OCI-LY7 (cell line): ENCODE results near the gene PDE4A. TPM values are rescaled to one million over a fixed set of nuclear protein-coding genes. Genes with fewer than 3 reads are reported as not detected.

Experiments
- BruUV-seq: library from RNA; stranded (reverse); fragments of 400-500 nt; replicated peaks from 2 replicates; lab custom pipeline; 2021; lab: Mats Ljungman, UMichigan
- CTCF ChIA-PET: fragments of 300-600 bp; sonication (Branson Sonifier 250); formaldehyde crosslinking; loops from one replicate; lab custom pipeline; 2022; ENCODE audit warnings: antibody characterized with exemption; ENCODE audit not compliant: unreplicated experiment; lab: Charles Lee
- POLR2A ChIA-PET: fragments of 300-600 bp; sonication (Branson Sonifier 250); formaldehyde crosslinking; loops from one replicate; lab custom pipeline; 2022; ENCODE audit warnings: antibody characterized with exemption; lab: Charles Lee
- DNase-seq: peaks from one replicate; pipeline ENCODE4 v3.0.0-alpha.2; 2015; ENCODE audit warnings: low spot score
- H2AFZ ChIP-seq: fragments of 200-600 bp; sonication (generic), shearing (Covaris generic); 2 replicates; pipeline ENCODE4 v1.6.1; 2014; ENCODE audit warnings: mild to moderate bottlenecking, antibody characterized with exemption, low read length, moderate library complexity
- H3K27ac ChIP-seq: fragments of 200-600 bp; sonication (generic); 2 replicates; pipeline ENCODE4 v1.5.1; 2014; ENCODE audit warnings: mixed run types, low read depth, mild to moderate bottlenecking, moderate library complexity, low read length, inconsistent platforms; ENCODE audit not compliant: poor library complexity, severe bottlenecking
- H3K36me3 ChIP-seq: fragments of 200-600 bp; sonication (generic); 2 replicates; pipeline ENCODE4 v1.6.1; 2014; ENCODE audit warnings: mild to moderate bottlenecking, antibody characterized with exemption, low read length, moderate library complexity, mixed read lengths; ENCODE audit not compliant: insufficient read depth
- H3K4me1 ChIP-seq: fragments of 200-600 bp; sonication (generic); 2 replicates; pipeline ENCODE4 v1.5.1; 2014; ENCODE audit warnings: mild to moderate bottlenecking, low read length; ENCODE audit not compliant: insufficient read depth, poor library complexity, severe bottlenecking
- H3K4me2 ChIP-seq: fragments of 200-600 bp; sonication (generic); 2 replicates; pipeline ENCODE4 v1.6.1; 2014; ENCODE audit warnings: mild to moderate bottlenecking, low read length
- H3K4me3 ChIP-seq: fragments of 200-600 bp; sonication (generic); 2 replicates; pipeline ENCODE4 v1.5.1; 2014; ENCODE audit warnings: mild to moderate bottlenecking, low read depth, low read length; ENCODE audit not compliant: poor library complexity, severe bottlenecking
- H3K79me2 ChIP-seq: fragments of 200-600 bp; sonication (generic); 2 replicates; pipeline ENCODE4 v1.6.1; 2016; ENCODE audit warnings: low read depth, mild to moderate bottlenecking, low read length, moderate library complexity, mixed read lengths; ENCODE audit not compliant: insufficient read depth
- H3K9me2 ChIP-seq: fragments of 200-600 bp; sonication (generic); 2 replicates; pipeline ENCODE4 v1.6.1; 2016; ENCODE audit warnings: mild to moderate bottlenecking, low read length, mixed read lengths; ENCODE audit not compliant: insufficient read depth
- H3K9me3 ChIP-seq: fragments of 200-600 bp; sonication (generic); 2 replicates; pipeline ENCODE4 v1.6.1; 2014; ENCODE audit warnings: mild to moderate bottlenecking, mixed run types, low read length, mixed read lengths
- H4K20me1 ChIP-seq: fragments of 200-600 bp; sonication (generic); 2 replicates; pipeline ENCODE4 v1.6.1; 2014; ENCODE audit warnings: mild to moderate bottlenecking, antibody characterized with exemption, low read length, moderate library complexity, mixed read lengths; ENCODE audit not compliant: insufficient read depth
- CTCF ChIP-seq: fragments of 200-600 bp; sonication (generic); conservative IDR thresholded peaks from 2 replicates; pipeline ENCODE4 v1.5.1; 2014; ENCODE audit warnings: mild to moderate bottlenecking, antibody characterized with exemption, low read length, moderate library complexity, mixed read lengths
- EZH2phosphoT487 ChIP-seq: fragments of 200-600 bp; sonication (generic); IDR thresholded peaks from 2 replicates; pipeline ENCODE4 v1.6.1; 2018; ENCODE audit warnings: low read depth, borderline replicate concordance, mild to moderate bottlenecking, mixed run types, antibody characterized with exemption, low read length, moderate library complexity, mixed read lengths
- intact Hi-C: fragments of 100-400 bp; cut with micrococcal nuclease; formaldehyde crosslinking; loops from one replicate; pipeline ENCODE4 v1.10.0; 2022; ENCODE audit not compliant: unreplicated experiment
- total RNA-seq, 2 experiments: library from RNA; depleted of rRNA in 1 of 2; stranded (reverse); fragments of >200 nt in 1 of 2; shearing (Covaris generic) in 1 of 2; gene quantifications; 2 replicates each; pipeline ENCODE4 v1.2.3, GENCODE V29; 2014 to 2022

PDE4A gene
- total RNA-seq, 2 experiments from 2014 or later, result 16.4 to 45.1 TPM

GRCh38 chr19:10419200-10419645 is 1.1 kb upstream of the PDE4A start:
- DNase-seq, result no peak
- CTCF ChIA-PET, result interaction anchor here (0.6 kb wide), 1 partner anchor 39 kb away, joined by 4 read pairs; the partner anchor contains the start of gene TYK2
- POLR2A ChIA-PET, result interaction anchor here (0.6 to 4.2 kb wide), 3 partner anchors 8 to 179 kb away, joined by 3 to 60 read pairs (median 4); no protein-coding TSS in a partner anchor
- no peak overlapping the region for H2AFZ ChIP-seq
- peaks cover 59% of the 10 kb centered on the region for H3K4me1 ChIP-seq
- no peaks in the 10 kb centered on the region for H3K9me2 ChIP-seq
- TF ChIP-seq CTCF (peak; percentile 27), EZH2phosphoT487 (no peak)
- H3K36me3 ChIP-seq, result peaks cover 15% of the 10 kb centered on the region
- peaks cover 4% of the 10 kb centered on the region; the same call in 1 of the 2 replicates for H3K9me3 ChIP-seq
- peak overlapping the region; percentile 100 for H3K27ac ChIP-seq
- H3K4me3 ChIP-seq, result peak overlapping the region; percentile 76
- BruUV-seq, result no TSS peak
- peaks cover 78% of the 10 kb centered on the region for H3K79me2 ChIP-seq
- intact Hi-C loops, result loop anchor here (5.0 kb wide), 1 partner anchor 553 kb away; no protein-coding TSS in a partner anchor
- H4K20me1 ChIP-seq, result peaks cover 13% of the 10 kb centered on the region
- H3K4me2 ChIP-seq, result peak overlapping the region; percentile 72

- no peak for TF ChIP-seq EZH2phosphoT487
- TF ChIP-seq CTCF, result no peak
- intact Hi-C loops, result loop anchor here (5.0 kb wide), 1 partner anchor 552 kb away; no protein-coding TSS in a partner anchor
- H3K27ac ChIP-seq, result peak overlapping the region; percentile 100
- TSS peak; percentile 58 for BruUV-seq
- H3K9me2 ChIP-seq, result no peaks in the 10 kb centered on the region
- CTCF ChIA-PET, result interaction anchor here (0.6 to 1.3 kb wide), 2 partner anchors 8 to 13 kb away, joined by 3 to 4 read pairs; no protein-coding TSS in a partner anchor
- POLR2A ChIA-PET, result interaction anchor here (0.6 to 4.2 kb wide), 3 partner anchors 8 to 13 kb away, joined by 3 to 60 read pairs (median 3); no protein-coding TSS in a partner anchor
- peak overlapping the region; percentile 76 for H3K4me3 ChIP-seq
- H4K20me1 ChIP-seq, result peaks cover 13% of the 10 kb centered on the region
- H3K9me3 ChIP-seq, result no peaks in the 10 kb centered on the region
- no peak overlapping the region for H2AFZ ChIP-seq
- DNase-seq, result peak; percentile 97
- H3K79me2 ChIP-seq, result peaks cover 78% of the 10 kb centered on the region
- peaks cover 59% of the 10 kb centered on the region for H3K4me1 ChIP-seq
- peak overlapping the region; percentile 72 for H3K4me2 ChIP-seq
- peaks cover 10% of the 10 kb centered on the region for H3K36me3 ChIP-seq
These were observed 493 bp upstream of the PDE4A start for GRCh38 chr19:10419646-10420443.
